Trophoblast cell (in vitro differentiated cells and primary cell): ENCODE results near the gene GDAP2.

ENCODE experiments used
- DNase-seq, 2 donors: peaks; one replicate each; pipeline ENCODE4 v3.0.0-alpha.2; 2016
- H2AFZ ChIP-seq: 2 replicates; pipeline ENCODE4 v1.6.1; 2013; ENCODE audit warnings: low read length, moderate library complexity, mild to moderate bottlenecking; ENCODE audit not compliant: insufficient read depth, poor library complexity
- H2AK5ac ChIP-seq: 2 replicates; pipeline ENCODE4 v1.6.1; 2013; ENCODE audit warnings: mild to moderate bottlenecking, low read length
- H2BK120ac ChIP-seq: 2 replicates; pipeline ENCODE4 v1.6.1; 2013; ENCODE audit warnings: low read length, mild to moderate bottlenecking, moderate library complexity; ENCODE audit not compliant: insufficient read depth, poor library complexity
- H2BK12ac ChIP-seq: 2 replicates; pipeline ENCODE4 v1.6.1; 2013; ENCODE audit warnings: mild to moderate bottlenecking, low read length, moderate library complexity
- H2BK5ac ChIP-seq: 2 replicates; pipeline ENCODE4 v1.6.1; 2013; ENCODE audit warnings: low read length, low read depth, moderate library complexity, mild to moderate bottlenecking; ENCODE audit not compliant: poor library complexity
- H3K14ac ChIP-seq: 2 replicates; pipeline ENCODE4 v1.6.1; 2013; ENCODE audit warnings: mild to moderate bottlenecking, low read length
- H3K18ac ChIP-seq: 2 replicates; pipeline ENCODE4 v1.6.1; 2013; ENCODE audit warnings: mild to moderate bottlenecking, low read length
- H3K23ac ChIP-seq: 2 replicates; pipeline ENCODE4 v1.6.1; 2013; ENCODE audit warnings: low read length
- H3K27ac ChIP-seq: 2 replicates; pipeline ENCODE4 v1.5.1; 2013; ENCODE audit warnings: low read depth, mild to moderate bottlenecking, inconsistent platforms, low read length, moderate library complexity
- H3K27me3 ChIP-seq: 2 replicates; pipeline ENCODE4 v1.6.1; 2013; ENCODE audit warnings: inconsistent platforms, mild to moderate bottlenecking, low read length, moderate library complexity; ENCODE audit not compliant: insufficient read depth
- H3K36me3 ChIP-seq, 2 experiments: 1 replicate in 1 of 2; 2 replicates in 1 of 2; pipeline ENCODE4 v1.6.1; 2013; ENCODE audit warnings: low read length in 2 of 2, mild to moderate bottlenecking in 2 of 2, moderate library complexity in 1 of 2; ENCODE audit not compliant: insufficient read depth in 2 of 2, control insufficient read depth in 1 of 2
- H3K4ac ChIP-seq: 2 replicates; pipeline ENCODE4 v1.6.1; 2013; ENCODE audit warnings: low read depth, mild to moderate bottlenecking, low read length, moderate library complexity
- H3K4me1 ChIP-seq, 2 experiments: 1 replicate in 1 of 2; 2 replicates in 1 of 2; pipeline ENCODE4 v1.6.1; 2013; ENCODE audit warnings: low read length in 2 of 2, mild to moderate bottlenecking in 2 of 2, moderate library complexity in 1 of 2; ENCODE audit not compliant: insufficient read depth in 2 of 2, control insufficient read depth in 1 of 2
- H3K4me2 ChIP-seq: 2 replicates; pipeline ENCODE4 v1.6.1; 2013; ENCODE audit warnings: inconsistent platforms, mild to moderate bottlenecking, low read length, moderate library complexity
- H3K4me3 ChIP-seq: 2 replicates; pipeline ENCODE4 v1.5.1; 2013; ENCODE audit warnings: mild to moderate bottlenecking, low read depth, low read length, inconsistent platforms
- H3K79me1 ChIP-seq: one replicate; pipeline ENCODE4 v1.6.1; 2013; ENCODE audit warnings: low read length
- H3K79me2 ChIP-seq: 2 replicates; pipeline ENCODE4 v1.6.1; 2013; ENCODE audit warnings: low read length, mild to moderate bottlenecking; ENCODE audit not compliant: control insufficient read depth, insufficient read depth, poor library complexity
- H3K9ac ChIP-seq: 2 replicates; pipeline ENCODE4 v1.6.1; 2013; ENCODE audit warnings: mild to moderate bottlenecking, low read length
- H3K9me3 ChIP-seq: 2 replicates; pipeline ENCODE4 v1.6.1; 2013; ENCODE audit warnings: low read depth, mild to moderate bottlenecking, control low read depth, inconsistent platforms, low read length; ENCODE audit not compliant: insufficient read depth
- H4K12ac ChIP-seq: 2 replicates; pipeline ENCODE4 v1.6.1; 2013; ENCODE audit warnings: low read depth, mild to moderate bottlenecking, low read length, moderate library complexity
- H4K8ac ChIP-seq: 2 replicates; pipeline ENCODE4 v1.6.1; 2013; ENCODE audit warnings: low read depth, mild to moderate bottlenecking, low read length, moderate library complexity
- H4K91ac ChIP-seq: one replicate; pipeline ENCODE4 v1.6.1; 2013; ENCODE audit warnings: low read depth, mild to moderate bottlenecking, low read length, moderate library complexity
- WGBS: extraction: QIAGEN DNeasy Blood & Tissue Kit; methylation state at CpG from one replicate; pipeline ENCODE4 v1.1.7; 2013; ENCODE audit warnings: missing lambda C conversion rate; ENCODE audit not compliant: insufficient read length, insufficient coverage; ENCODE audit errors: extremely low coverage; 5-methylcytosine and 5-hydroxymethylcytosine counted together

Gene GDAP2

GRCh38 chr1:117838911-117839310 lies 90.5 kb downstream of the GDAP2 start:
- H4K8ac ChIP-seq: no peak overlapping the region
- H3K4me3 ChIP-seq: no peak overlapping the region
- DNase-seq: peak in 1 of 2 donors; percentile 1
- no peak overlapping the region for H3K4me2 ChIP-seq
- H2BK120ac ChIP-seq: no peak overlapping the region
- no peaks in the 10 kb centered on the region for H3K27me3 ChIP-seq
- no peak overlapping the region for H3K4ac ChIP-seq
- H3K9ac ChIP-seq: no peak overlapping the region
- no peak overlapping the region for H3K27ac ChIP-seq
- H3K79me2 ChIP-seq: no peaks in the 10 kb centered on the region
- no peak overlapping the region for H2BK12ac ChIP-seq
- no peak overlapping the region for H4K12ac ChIP-seq
- no peak overlapping the region for H4K91ac ChIP-seq
- H3K4me1 ChIP-seq: no peaks in the 10 kb centered on the region
- H2AFZ ChIP-seq: no peak overlapping the region
- no peak overlapping the region for H3K14ac ChIP-seq
- H2BK5ac ChIP-seq: no peak overlapping the region
- H3K23ac ChIP-seq: no peak overlapping the region
- H3K79me1 ChIP-seq: no peaks in the 10 kb centered on the region
- no peaks in the 10 kb centered on the region for H3K9me3 ChIP-seq
- H2AK5ac ChIP-seq: no peak overlapping the region
- WGBS: no CpG with 5 or more reads among the region's 3 CpGs
- H3K36me3 ChIP-seq: no peaks in the 10 kb centered on the region
- H3K18ac ChIP-seq: no peak overlapping the region

GRCh38 chr1:117836069-117836468 lies 93.4 kb downstream of the GDAP2 start:
- Histone ChIP-seq H3K4ac (no peak overlapping the region), H2BK5ac (no peak overlapping the region), H3K23ac (no peak overlapping the region), H4K91ac (no peak overlapping the region), H3K4me1 (no peaks in the 10 kb centered on the region), H3K18ac (no peak overlapping the region), H2BK120ac (no peak overlapping the region), H2BK12ac (no peak overlapping the region), H3K79me1 (no peaks in the 10 kb centered on the region), H3K79me2 (no peaks in the 10 kb centered on the region), H3K4me3 (no peak overlapping the region), H2AK5ac (no peak overlapping the region), H4K12ac (no peak overlapping the region), H3K9me3 (no peaks in the 10 kb centered on the region), H3K14ac (no peak overlapping the region), H3K27me3 (no peaks in the 10 kb centered on the region), H3K9ac (no peak overlapping the region), H3K4me2 (no peak overlapping the region), H3K27ac (no peak overlapping the region), H4K8ac (no peak overlapping the region), H3K36me3 (no peaks in the 10 kb centered on the region), H2AFZ (no peak overlapping the region)
- no peak for DNase-seq
- no CpG with 5 or more reads among the region's 1 CpG for WGBS

GRCh38 chr1:117834416-117834815 lies 95.0 kb downstream of the GDAP2 start:
- H3K27ac ChIP-seq: no peak overlapping the region
- H3K23ac ChIP-seq: no peak overlapping the region
- no peak for DNase-seq
- no peaks in the 10 kb centered on the region for H3K4me1 ChIP-seq
- no peaks in the 10 kb centered on the region for H3K79me2 ChIP-seq
- no peak overlapping the region for H4K8ac ChIP-seq
- H2BK12ac ChIP-seq: no peak overlapping the region
- no peak overlapping the region for H2BK5ac ChIP-seq
- H2AK5ac ChIP-seq: no peak overlapping the region
- H3K9me3 ChIP-seq: no peaks in the 10 kb centered on the region
- H4K91ac ChIP-seq: no peak overlapping the region
- no peak overlapping the region for H4K12ac ChIP-seq
- no peak overlapping the region for H3K4ac ChIP-seq
- H3K18ac ChIP-seq: no peak overlapping the region
- WGBS: no CpG with 5 or more reads among the region's 4 CpGs
- H3K79me1 ChIP-seq: no peaks in the 10 kb centered on the region
- H3K36me3 ChIP-seq: no peaks in the 10 kb centered on the region
- H3K4me2 ChIP-seq: no peak overlapping the region
- no peak overlapping the region for H3K14ac ChIP-seq
- H2AFZ ChIP-seq: no peak overlapping the region
- H2BK120ac ChIP-seq: no peak overlapping the region
- no peaks in the 10 kb centered on the region for H3K27me3 ChIP-seq
- no peak overlapping the region for H3K4me3 ChIP-seq
- no peak overlapping the region for H3K9ac ChIP-seq

- no peak overlapping the region for H2BK5ac ChIP-seq
- H2AFZ ChIP-seq: no peak overlapping the region
- H3K4me3 ChIP-seq: no peak overlapping the region
- no peak overlapping the region for H3K14ac ChIP-seq
- H3K79me2 ChIP-seq: no peaks in the 10 kb centered on the region
- peaks cover 3% of the 10 kb centered on the region in 2 experiments for H3K4me1 ChIP-seq
- H3K18ac ChIP-seq: no peak overlapping the region
- no peak overlapping the region for H2AK5ac ChIP-seq
- no peaks in the 10 kb centered on the region for H3K79me1 ChIP-seq
- H3K27ac ChIP-seq: no peak overlapping the region
- H3K4ac ChIP-seq: no peak overlapping the region
- H3K27me3 ChIP-seq: no peaks in the 10 kb centered on the region
- H3K9me3 ChIP-seq: no peaks in the 10 kb centered on the region
- no peak overlapping the region for H2BK120ac ChIP-seq
- DNase-seq: no peak
- H2BK12ac ChIP-seq: no peak overlapping the region
- no peak overlapping the region for H3K9ac ChIP-seq
- H4K91ac ChIP-seq: no peak overlapping the region
- no peak overlapping the region for H4K8ac ChIP-seq
- no peak overlapping the region for H4K12ac ChIP-seq
- no peak overlapping the region for H3K4me2 ChIP-seq
- no peaks in the 10 kb centered on the region for H3K36me3 ChIP-seq
- H3K23ac ChIP-seq: no peak overlapping the region
These were observed 97.0 kb downstream of the GDAP2 start for GRCh38 chr1:117832453-117832852.
